Measurements from ENCODE around the gene PPP1R13B. TPM values are rescaled to one million over a fixed set of nuclear protein-coding genes. Genes with fewer than 3 reads are reported as not detected.

Gene PPP1R13B
- total RNA-seq, 4 donors from 2014 or later, result 10.7 to 48.3 (median 23.3) TPM

DNA sequence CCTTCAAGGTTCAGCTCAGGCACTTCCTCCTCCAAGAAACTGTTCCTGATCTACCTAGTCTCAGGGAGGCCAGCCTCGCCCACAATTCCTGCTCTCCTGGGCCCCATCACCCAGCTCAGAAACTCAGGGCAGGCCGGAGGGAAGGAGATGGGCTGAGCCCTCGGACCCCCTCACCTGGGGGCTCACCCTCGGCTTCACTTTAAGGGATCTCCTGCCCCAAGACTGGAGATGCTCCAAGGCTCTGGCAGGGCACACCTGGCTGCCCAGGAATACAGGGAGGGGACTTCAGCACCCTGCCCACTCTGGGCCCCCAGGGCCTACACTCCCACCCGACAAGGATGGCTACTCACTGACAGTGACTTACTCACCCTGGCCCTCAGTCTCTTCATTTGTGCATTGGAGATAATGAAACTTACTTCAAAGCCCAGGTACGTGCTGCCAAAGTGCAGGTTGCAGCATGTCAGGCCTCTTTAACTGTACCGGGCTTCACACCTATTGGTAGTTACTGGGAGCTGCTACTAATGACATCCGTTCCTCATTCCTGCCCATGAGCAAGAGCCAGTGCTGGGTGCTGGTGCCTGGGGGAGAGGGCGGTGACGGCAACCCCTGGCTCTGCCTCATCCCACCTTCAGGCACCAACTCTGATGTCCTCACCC is 21.0 kb upstream of the PPP1R13B start:
- Histone ChIP-seq H3K4me3 (no peak overlapping the region), H3K36me3 (no peaks in the 10 kb centered on the region), H3K9me3 (no peaks in the 10 kb centered on the region), H3K4me1 (peaks cover 0 to 17% (median 5%) of the 10 kb centered on the region in 4 donors), H3K27me3 (no peaks in the 10 kb centered on the region), H3K27ac (no peak overlapping the region)
- no peak for DNase-seq (ENCODE audit: low spot score in 2 of 2)
- 89 to 93% methylated on average over 10 of the region's 10 CpGs for WGBS, 2 donors
- TF ChIP-seq EP300 (IDR thresholded peaks at IDR 0.05) (no peak), CTCF (IDR thresholded peaks at IDR 0.05) (no peak), POLR2A (IDR thresholded peaks at IDR 0.05) (no peak)

DNA sequence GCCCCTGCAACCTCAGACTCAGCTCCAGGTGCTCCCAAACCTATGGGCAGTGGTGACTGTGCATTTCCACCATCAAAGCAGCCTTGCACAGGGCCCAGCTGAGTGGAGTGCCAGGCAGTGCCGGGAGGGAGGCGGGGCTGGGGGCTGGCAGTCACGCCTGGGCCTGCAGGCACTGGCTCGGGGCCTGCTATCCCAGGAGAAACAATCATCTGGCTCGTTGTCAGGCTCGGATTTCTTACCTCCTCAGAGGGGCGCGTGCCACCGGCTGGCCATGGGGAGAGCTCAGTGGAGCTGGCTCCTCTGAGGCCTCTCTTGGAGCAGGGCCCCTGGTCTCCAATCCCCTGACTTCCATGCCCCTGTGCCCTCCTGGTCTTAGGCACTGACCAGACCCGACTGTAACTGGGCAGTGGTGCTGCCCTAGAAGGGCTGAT is 20.2 kb upstream of the PPP1R13B start:
- H3K27ac ChIP-seq, result no peak overlapping the region
- no peaks in the 10 kb centered on the region for H3K27me3 ChIP-seq
- H3K4me1 ChIP-seq, result peaks cover 0 to 12% (median 5%) of the 10 kb centered on the region in 4 donors
- no peak for DNase-seq (ENCODE audit: low spot score in 2 of 2)
- no peaks in the 10 kb centered on the region for H3K36me3 ChIP-seq
- 33 to 77% methylated on average over 1 to 5 of the region's 10 CpGs for WGBS, 2 donors
- no peaks in the 10 kb centered on the region for H3K9me3 ChIP-seq
- TF ChIP-seq CTCF (IDR thresholded peaks at IDR 0.05) (no peak), EP300 (IDR thresholded peaks at IDR 0.05) (no peak), POLR2A (IDR thresholded peaks at IDR 0.05) (no peak)
- no peak overlapping the region for H3K4me3 ChIP-seq

- H3K27me3 ChIP-seq, result no peaks in the 10 kb centered on the region
- peaks cover 0 to 6% (median 3%) of the 10 kb centered on the region in 4 donors for H3K4me1 ChIP-seq
- H3K9me3 ChIP-seq, result no peaks in the 10 kb centered on the region
- 90 to 92% methylated on average over 10 of the region's 10 CpGs for WGBS, 2 donors
- H3K27ac ChIP-seq, result no peak overlapping the region
- no peak overlapping the region for H3K4me3 ChIP-seq
- H3K36me3 ChIP-seq, result no peaks in the 10 kb centered on the region
- no peak for DNase-seq (ENCODE audit: low spot score in 2 of 2)
- TF ChIP-seq EP300 (IDR thresholded peaks at IDR 0.05) (no peak), CTCF (IDR thresholded peaks at IDR 0.05) (no peak), POLR2A (IDR thresholded peaks at IDR 0.05) (no peak)
Observed at GRCh38 chr14:103867020-103867419, 19.6 kb upstream of the PPP1R13B start.

- Histone ChIP-seq H3K27me3 (no peaks in the 10 kb centered on the region), H3K36me3 (no peaks in the 10 kb centered on the region), H3K4me1 (no peaks in the 10 kb centered on the region), H3K4me3 (no peak overlapping the region), H3K9me3 (no peaks in the 10 kb centered on the region), H3K27ac (no peak overlapping the region)
- WGBS, 2 donors, result 56 to 61% methylated on average over 6 of the region's 6 CpGs
- TF ChIP-seq POLR2A (IDR thresholded peaks at IDR 0.05) (no peak), EP300 (IDR thresholded peaks at IDR 0.05) (no peak), CTCF (IDR thresholded peaks at IDR 0.05) (no peak)
- no peak for DNase-seq (ENCODE audit: low spot score in 2 of 2)
Observed at GRCh38 chr14:103863245-103863644, 15.9 kb upstream of the PPP1R13B start.

DNA sequence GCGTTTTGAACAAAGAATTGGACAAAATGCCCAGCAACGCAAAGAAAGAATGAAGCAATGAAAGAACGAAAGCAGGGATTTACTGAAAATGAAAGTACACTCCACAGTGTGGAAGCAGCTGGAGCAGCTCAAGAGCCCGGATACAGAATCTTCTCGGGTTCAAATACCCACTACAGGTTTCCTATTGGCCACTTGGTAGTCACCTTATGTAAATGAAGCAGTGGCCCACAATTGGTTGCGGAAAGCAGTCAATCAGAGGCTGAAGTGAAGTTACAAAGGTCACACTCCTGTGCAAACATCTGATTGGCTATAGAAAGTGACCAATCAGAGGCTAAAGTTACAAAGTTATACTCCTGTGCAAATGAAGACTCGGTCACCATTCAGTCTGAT is 15.0 kb upstream of the PPP1R13B start:
- Histone ChIP-seq H3K4me1 (no peaks in the 10 kb centered on the region), H3K4me3 (no peak overlapping the region), H3K27ac (no peak overlapping the region), H3K36me3 (no peaks in the 10 kb centered on the region), H3K27me3 (no peaks in the 10 kb centered on the region), H3K9me3 (no peaks in the 10 kb centered on the region)
- 84 to 85% methylated on average over 7 of the region's 7 CpGs for WGBS, 2 donors
- no peak for DNase-seq (ENCODE audit: low spot score in 2 of 2)
- no peak for TF ChIP-seq POLR2A (IDR thresholded peaks at IDR 0.05)
- no peak for TF ChIP-seq CTCF (IDR thresholded peaks at IDR 0.05)
- no peak for TF ChIP-seq EP300 (IDR thresholded peaks at IDR 0.05)
